NOMO-1 (cell line): ENCODE measurements around the gene CLEC4A.
A peak's percentile ranks its signal among the peaks of the same experiment; 100 is the strongest.
"Not testable (repeated sequence)": the region's sequence is repeated elsewhere in the genome, so short reads cannot be mapped to it uniquely, and the experiment has no call there.

Experiments used
- DNase-seq, 2 experiments: peaks; one replicate each; lab custom pipeline; 2025; ENCODE audit not compliant: unreplicated experiment in 2 of 2; lab: John Stamatoyannopoulos, UW

The CLEC4A gene

GRCh38 chr12:8133636-8134397 lies 10.4 kb downstream of the CLEC4A start:
- not testable (repeated sequence) for DNase-seq

GRCh38 chr12:8134398-8134930 lies 11.0 kb downstream of the CLEC4A start:
- DNase-seq: not testable (repeated sequence)

DNA sequence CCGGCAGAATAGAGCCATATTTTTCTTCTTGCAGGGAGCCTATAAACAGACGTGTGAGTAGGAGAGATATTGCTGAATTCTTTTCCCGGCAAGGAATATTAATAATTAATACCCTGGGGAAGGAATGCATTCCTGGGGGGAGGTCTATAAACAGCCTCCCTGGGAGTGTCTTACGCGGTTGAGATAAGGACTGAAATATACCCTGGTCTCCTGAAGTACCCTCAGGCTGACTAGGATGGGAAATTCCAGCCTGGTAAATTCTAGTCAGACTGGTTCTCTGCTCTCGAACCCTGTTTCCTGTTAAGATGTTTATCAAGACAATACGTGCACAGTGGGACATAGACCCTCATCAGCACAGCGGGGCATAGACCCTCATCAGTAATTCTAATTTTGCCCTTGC lies 18.2 kb downstream of the CLEC4A start:
- not testable (repeated sequence) for DNase-seq

- DNase-seq: no peak
Measured at GRCh38 chr12:8143261-8143660, 19.8 kb downstream of the CLEC4A start.

DNA sequence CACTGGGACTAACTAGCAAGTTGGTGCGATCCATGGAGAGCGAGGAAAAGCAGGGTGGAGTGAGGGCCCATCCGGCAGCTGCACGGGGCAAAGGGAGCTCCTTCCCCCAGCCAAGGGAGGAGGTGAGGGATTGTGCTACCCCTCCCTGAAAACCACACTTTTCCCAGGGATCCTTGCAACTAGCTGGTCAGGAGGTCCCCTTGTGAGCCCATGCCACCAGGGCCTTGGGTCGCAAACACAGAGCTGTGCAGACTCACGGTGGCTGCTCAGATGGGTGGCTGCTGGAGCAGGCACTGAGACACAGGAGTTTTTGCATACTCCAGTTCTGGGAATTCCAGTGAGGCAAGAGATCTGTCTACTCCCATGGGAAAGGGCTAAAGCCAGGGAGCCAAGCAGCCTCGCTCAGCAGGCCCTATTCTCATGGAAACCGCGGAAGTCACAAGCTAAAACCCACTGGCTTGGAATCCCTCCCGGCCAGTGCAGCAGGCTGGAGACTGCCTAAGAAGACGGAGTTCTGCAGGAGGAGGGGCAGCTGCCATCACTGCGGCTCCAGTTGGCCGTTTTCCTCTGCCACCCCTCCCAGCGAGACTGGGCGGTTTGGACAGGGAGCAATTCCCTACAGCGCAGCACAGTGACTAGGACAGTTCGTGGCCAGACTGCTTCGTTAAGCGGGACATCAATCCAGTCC lies 22.5 kb downstream of the CLEC4A start:
- DNase-seq: no peak

DNA sequence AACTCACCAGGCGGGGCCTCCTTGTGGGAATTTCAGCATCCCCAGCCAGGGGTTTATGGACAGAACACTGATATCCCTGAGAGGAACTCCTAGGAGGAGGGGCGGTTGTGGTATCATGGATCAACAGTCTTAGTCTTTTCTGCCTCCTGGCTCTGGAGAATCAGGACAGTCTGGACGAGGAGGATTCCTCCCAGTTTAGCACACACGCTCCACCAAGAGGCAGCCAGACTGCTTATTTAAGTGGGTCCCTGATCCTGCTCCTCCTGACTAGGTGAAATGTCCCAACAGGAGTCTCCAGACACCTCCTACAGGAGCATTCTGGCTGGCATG lies 23.0 kb downstream of the CLEC4A start:
- DNase-seq: no peak

DNA sequence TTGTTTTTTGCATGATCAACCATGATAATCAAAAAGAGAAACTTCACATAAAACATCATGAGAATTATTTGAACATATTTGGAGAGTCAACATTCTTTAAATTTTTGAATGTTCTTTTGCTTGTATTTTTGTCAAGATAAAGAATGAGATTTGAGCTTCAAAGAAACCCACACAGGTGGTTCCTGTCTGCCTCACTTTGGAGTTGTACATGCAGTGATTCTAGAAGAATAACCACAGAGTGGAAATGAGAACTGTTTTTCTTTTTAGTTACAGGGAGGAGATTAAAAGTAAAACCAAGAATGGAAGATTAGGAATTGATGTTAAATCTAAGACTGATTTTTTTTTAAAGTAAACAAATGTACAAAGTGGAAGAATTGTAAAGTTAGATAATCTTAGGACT lies 31.1 kb downstream of the CLEC4A start:
- no peak for DNase-seq

DNA sequence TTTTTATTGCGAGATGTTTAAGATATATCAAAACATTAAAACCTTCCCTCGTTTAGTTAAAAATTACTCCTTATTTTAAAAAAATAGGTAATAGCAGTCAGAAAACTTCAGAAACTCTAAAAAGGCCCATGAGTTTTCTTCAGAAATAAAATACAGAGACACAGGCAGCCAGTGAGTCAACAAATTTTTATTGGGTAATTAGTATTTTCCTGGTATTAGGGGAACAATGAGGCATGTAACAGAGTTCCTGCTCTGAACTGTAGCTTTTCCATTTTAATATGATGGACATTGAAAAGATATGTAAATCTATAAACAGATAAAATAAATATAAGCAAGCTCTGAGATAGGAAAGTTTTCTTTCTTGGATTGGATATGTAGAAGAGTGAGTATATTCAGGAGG lies 33.0 kb downstream of the CLEC4A start:
- no peak for DNase-seq

DNA sequence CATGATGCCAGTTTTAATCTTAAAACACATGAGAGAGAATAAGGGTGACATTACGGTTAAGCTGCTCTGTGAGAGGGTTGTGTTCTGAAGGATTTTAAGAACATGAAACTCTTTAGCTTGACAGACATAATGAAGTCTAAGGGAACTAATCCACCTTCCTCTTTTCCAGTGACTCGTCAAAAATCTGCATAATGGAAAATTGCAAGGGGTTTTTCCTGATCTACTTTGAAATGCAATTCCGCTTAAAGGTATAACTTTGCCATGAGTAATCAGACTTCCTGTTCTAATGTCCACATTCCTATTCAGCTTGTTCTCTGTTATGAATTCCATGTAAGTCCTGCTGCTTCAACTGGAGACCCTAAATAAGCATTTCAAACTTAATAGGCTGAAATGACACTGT lies 33.4 kb downstream of the CLEC4A start, which contains the start of gene ZNF705A:
ZNF705A (plus strand) TSS at position 171 of the 400 bp plus-strand sequence. CDS start 15,611 bp downstream, outside the sequence.
- peak; percentile 80 to 88 for DNase-seq

DNA sequence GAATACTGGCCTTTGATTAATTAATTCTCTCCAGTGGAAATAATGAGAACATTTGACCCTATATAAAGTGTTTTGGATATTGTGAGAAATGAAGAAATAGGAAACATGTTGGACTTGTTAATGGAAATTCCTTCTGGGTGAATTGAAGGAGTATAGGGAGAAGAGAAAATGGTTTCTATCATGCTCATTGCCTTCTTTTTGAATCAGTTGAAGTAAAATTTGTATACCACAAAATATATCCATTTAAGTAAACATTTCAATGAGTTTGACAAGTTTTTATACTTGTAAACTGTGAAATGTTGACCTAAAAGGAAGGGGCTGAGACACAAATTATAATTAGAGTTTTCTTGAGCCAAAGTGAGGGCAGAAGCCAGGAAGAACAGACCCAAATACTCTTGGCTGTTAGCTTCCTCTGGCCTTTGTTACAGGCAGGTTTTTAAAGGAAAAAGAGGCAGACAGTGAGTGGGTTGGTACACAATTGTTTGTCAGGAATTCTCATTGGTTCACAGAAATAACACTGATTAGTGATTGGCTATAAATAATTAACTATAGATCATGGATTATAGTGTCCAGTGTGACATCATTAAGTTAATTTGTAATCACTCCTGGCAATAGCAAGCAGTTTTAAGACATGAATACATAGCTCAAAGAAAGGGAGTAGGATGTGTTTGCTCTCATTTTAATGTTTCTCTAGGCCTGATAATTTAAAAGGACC lies 34.2 kb downstream of the CLEC4A start:
- no peak for DNase-seq

GRCh38 chr12:8172911-8173310 lies 49.5 kb downstream of the CLEC4A start:
- DNase-seq: not testable (repeated sequence)

- peak; percentile 60 to 61 for DNase-seq
Measured at GRCh38 chr12:8179989-8180585, 56.7 kb downstream of the CLEC4A start.

GRCh38 chr12:8181271-8181670 lies 57.9 kb downstream of the CLEC4A start:
- DNase-seq: not testable (repeated sequence)

DNA sequence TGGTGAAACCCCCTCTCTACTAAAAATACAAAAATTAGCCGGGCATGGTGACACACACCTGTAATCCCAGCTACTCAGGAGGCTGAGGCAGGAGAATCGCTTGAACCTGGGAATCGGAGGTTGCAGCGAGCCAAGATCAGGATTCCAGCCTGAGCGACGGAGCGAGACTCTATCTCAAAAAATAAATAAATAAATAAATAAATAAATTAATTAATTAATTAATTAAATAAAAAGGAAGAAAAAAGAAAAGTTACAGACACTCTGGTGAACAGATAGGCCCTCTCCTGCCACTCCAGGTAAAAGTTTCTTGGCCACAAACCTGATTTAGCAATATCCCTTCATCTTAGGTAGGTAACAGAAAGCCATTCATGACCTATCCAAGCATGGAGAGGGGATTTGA lies 59.5 kb downstream of the CLEC4A start:
- DNase-seq: not testable (repeated sequence)

GRCh38 chr12:8183346-8183745 lies 59.9 kb downstream of the CLEC4A start:
- not testable (repeated sequence) for DNase-seq

DNA sequence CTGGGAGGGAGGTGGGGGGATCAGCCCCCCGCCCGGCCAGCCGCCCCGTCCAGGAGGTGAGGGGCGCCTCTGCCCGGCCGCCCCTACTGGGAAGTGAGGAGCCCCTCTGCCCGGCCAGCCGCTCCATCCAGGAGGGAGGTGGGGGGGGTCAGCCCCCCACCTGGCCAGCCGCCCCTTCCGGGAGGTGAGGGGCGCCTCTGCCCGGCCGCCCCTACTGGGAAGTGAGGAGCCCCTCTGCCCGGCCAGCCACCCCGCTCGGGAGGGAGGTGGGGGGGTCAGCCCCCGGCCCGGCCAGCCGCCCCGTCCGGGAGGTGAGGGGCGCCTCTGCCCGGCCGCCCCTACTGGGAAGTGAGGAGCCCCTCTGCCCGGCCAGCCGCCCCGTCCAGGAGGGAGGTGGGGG lies 60.8 kb downstream of the CLEC4A start:
- not testable (repeated sequence) for DNase-seq

GRCh38 chr12:8188088-8188487 lies 64.7 kb downstream of the CLEC4A start:
- DNase-seq: not testable (repeated sequence)
